A172 (cell line): ENCODE results near the gene CACNB1. TPM values are rescaled to one million over a fixed set of nuclear protein-coding genes. Genes with fewer than 3 reads are reported as not detected.
A peak's percentile ranks its signal among the peaks of the same experiment; 100 is the strongest.

Source experiments
- DNase-seq: peaks from one replicate; pipeline ENCODE4 v3.0.0-alpha.2; 2015; ENCODE audit warnings: low spot score
- total RNA-seq: library from RNA; depleted of rRNA; stranded (reverse); fragments of >200 nt; shearing (Covaris generic); gene quantifications from 2 replicates; pipeline ENCODE4 v1.2.3, GENCODE V29; 2014; rRNA removed

CACNB1 gene
- total RNA-seq: 4.0 and 4.5 TPM in 2 replicates

DNA sequence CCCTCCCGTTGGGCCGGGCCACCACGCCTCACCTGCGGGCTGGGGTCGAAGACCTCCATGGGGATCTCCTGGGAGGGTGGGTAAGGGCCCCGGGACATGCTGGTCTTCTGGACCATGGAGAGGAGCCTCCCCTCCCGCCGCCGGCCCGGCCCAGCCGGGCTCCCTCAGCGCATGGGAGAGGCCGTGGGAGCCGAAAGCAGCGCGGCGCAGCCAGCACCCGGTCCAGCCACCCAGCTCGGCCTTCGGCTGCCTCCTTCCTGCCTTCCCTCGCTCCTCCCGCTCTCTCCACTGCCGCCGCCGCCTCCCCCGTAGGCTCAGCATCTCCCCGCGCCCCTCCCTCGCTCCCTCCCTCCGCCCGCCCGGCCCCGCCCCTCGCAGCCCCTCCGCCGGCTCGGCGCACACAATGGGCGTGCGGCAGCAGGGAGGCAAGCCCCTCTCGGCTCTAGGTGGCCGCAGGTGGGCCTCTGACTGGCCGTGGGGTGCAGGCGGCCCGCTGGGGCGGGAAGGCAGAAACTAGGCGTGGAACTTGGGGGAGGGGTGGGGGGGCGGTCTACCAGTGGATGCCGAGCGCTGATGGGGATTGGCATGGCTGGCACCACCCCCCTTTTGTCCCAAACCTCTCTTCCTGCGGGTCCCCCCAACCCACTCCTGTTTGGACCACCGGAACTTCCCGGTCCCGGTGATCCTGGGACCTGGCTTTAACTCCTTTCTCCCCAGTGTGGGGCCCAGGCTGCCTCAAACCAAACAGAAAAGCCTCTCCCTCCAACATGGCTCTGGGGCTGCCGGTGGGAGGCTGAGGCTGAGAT, at the start of gene CACNB1:
TSS of gene CACNB1 (minus strand) at position 290 of the 806 bp plus-strand sequence. CDS start at position 116, 174 bp downstream.
- DNase-seq: peak; percentile 62

DNA sequence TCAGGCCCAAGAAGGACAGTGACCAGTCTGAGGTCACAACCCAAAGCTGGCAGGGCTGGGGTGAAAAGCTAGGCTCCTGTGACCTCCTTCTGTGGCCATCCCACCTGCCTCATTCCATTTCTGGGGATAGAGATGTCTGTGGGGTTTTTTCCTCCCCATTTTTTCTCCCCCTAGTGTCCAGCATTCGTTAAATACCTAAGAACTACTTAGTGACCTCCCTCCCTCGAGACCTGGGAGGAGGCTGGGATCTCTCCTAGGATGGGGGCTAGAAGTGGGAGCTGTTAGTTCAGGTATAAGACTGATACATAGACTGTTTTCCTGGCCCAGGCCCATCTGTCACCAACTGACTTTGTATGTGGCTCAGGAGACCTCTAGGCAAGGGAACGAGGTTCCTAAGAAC, 48.8 kb upstream of the CACNB1 start:
- DNase-seq: no peak

DNA sequence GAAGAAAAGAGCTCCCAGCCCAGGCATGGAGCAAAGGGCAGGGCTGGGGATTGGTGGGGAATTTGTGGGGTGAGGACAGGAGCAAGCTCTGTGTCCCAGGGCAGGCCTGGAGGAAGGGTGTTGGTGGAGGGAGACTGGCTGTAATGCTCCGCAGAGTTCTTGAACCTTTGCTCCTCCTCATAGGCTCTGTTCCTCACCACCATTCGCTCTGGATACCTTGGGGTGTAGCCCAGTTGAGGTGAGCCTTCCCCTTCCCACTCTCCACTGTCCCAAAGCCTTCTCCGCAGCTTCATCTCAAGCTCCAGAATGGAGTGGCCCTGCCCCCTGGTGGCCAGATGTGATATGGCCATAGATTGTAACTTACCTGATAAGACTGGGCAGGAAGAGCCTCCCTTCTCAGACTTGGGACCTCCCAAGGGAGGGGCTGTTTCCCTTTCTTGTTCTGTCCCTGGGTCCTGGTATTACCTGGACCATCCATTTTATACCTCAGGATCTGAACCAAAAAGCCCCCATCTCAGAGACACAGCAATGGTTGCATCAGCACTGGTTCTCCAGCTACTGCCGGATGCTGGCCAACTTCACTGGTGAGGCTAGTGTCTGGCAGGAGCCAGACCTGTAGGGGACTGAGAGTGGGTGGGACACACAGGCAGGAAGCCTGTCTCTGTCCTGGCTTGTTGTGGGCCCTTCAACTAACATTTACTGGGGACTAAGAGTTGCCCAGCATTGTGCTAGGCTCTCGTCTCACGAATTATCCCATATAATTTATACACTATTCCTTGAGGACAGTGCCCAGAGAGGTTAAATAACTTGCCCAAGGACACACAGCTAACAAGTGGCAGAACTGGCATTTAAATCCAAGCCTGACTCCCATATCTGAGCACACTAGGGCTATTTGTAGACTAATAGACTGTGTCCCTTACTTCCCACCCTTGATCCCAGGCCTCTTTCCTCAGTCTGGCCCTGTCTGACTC, 47.4 kb upstream of the CACNB1 start:
- DNase-seq: peak; percentile 84

DNA sequence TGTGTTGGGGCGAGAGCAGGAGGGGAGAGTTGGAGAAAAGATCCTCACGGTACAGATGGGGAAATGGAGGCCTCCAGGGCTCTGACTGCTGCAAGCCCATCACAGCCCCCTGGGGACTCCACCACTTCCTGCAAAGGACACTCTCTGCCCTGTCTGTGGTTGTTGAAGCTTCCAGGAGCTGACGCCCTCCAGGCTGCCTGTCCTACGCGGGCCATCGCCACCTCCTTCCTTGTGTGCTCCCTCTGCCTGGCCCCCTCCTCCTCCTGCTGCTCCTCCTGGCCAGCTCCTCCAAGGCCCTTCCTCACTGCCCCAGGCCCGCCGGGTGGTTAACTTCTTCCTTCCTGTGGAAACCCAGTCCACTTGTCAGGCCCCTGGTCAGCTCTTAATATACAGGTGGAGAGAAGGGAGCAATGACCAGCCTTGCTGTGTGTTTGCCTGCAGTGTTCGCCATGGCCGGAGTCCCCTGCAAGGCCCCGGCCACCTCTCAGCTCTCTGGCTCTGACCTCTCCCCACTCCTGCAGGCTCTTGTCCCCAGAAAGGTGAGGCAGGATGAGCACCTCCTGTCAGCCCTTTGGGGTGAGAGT, 46.6 kb upstream of the CACNB1 start:
- DNase-seq: no peak

DNA sequence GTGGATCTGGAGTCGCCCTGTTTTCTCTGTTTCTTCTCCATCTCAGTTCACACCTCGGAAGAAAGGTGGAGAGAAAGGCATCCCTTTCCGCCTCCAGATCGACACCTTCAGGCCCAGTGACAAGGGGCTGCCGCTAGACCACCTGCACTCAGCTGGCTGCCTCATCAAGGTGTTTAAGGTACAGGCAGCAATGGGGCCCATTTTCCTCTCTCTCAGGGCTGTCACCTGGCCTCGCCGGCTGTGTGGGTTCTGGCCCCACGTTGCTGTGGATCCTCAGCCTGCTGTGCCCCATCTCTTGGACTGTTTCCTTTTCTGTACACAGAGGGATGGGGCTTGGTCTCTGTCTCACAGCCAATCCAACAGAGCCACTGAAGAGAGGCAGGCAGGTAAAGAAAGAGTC, 45.7 kb upstream of the CACNB1 start:
- DNase-seq: no peak

DNA sequence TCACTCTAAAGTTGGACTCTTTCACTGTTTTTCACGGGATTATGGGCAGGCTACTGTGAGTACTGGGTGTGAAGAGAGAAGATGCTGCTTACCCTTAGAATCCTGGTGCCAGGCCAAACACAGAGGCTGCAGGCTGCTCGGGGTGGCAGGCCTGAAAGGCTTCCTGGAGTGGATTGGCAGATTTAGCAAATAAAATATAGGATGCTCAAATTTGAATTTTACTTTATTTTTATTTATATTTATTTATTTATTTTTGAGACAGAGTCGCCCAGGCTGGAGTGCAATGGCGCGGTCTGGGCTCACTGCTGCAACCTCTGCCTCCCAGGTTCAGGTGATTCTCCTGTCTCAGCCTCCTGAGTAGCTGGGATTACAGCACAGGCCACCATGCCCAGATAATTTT, 43.2 kb upstream of the CACNB1 start:
- no peak for DNase-seq

DNA sequence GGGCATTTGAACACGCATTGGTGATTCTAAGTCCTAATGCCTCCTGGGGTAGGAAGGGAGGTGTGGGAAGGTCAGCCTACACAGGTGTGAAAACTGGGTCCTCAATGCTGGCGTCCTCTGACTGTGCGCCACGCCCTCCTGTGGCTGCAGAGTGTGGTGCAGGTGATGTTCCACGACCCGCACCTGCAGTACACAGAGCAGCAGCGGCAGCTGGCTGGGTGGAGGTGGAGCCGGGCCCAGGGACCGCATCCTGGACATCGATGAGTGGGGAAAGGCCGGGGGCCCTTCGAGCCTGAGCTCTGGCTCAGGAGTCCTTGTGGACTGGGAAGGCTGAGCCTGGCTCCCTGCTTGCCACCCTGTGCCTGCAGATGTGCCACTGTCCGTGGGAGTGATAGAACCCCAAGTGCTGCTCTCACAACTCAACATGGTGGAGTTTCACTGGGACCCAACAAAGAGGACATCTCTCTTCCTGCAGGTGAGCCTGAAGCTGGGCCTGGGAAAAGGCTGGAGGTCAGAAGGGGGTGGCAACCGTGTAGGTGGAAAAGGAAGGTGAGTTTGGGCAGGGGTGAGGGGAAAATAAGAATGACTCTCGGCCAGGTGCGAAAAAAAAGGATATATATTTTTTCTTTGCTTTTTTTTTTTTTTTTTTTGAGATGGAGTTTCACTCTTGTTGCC, 42.3 kb upstream of the CACNB1 start:
- DNase-seq: no peak

DNA sequence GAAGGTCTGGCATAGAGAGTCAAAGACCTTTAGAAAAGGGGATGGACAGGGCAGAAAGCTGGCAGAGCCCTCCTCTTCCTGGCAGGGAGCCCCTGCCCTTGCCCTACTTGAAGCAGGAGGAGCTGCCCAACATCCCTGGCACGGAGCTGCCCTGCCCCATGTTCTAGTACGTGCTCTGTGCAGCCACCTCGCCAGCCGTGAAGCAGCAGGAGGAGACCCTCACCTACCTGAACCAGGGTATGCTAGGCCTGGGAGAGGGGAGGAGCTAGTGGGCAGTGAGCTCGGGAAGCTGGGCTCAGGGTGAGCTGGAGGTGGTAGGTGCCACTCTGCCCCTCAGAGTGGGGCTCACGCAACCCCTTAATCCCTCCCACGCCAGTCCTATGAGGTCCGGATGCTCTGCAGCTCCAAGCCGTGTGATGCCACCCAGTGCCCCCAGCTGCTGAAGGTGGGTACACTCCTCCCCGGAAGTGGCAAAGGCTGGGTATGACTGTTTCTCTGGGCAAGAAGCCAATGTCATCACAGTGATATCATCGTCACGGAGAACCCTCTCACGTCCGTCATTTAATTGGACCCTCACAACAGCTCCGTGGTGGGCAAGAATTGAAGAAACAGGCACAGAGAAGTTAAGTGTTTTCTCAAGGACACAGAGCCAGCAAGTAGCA, 41.0 kb upstream of the CACNB1 start:
- peak; percentile 89 for DNase-seq

DNA sequence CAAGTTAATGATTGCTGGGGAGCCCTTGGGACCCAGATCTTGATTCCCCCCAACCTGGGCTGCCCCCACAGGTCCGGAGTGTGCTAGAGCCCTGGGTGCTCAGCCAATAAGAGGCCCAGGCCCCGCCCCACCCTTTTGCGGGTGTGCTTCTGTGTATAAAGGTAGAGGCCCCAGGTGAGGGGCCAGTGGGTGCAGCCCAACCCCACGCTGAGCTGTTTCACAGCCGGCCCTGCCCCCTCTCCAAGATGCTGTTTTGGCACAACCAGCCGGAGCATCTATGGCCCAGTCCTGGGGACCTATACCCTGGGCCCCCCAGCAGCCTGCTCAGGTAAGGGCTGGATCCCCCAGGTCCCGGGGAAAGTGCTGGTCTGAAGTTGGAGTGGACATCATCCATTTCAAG, 40.1 kb upstream of the CACNB1 start:
- no peak for DNase-seq

DNA sequence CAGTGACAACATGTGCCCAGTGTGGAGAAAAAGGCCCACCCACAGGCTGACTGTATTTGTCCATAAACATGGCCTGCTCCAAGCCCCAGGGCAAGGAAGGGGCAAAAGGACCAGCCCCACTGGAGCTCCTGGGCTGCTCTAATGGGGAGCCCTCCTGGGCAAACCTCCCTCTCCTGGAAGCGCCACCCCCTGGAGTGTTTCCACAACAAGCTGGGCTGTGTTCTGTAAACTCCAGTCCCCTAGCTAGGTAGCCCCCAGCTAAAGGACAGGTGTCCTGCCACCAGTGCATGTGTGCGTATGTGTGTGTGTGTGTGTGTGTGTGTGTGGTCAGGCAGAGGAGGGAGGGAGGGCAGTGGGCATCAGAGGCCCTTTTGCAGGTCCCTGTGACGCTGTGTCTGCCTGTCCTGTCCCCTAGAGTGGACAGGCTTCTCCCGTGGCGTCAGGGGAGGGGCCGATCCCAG, 39.5 kb upstream of the CACNB1 start:
- no peak for DNase-seq

DNA sequence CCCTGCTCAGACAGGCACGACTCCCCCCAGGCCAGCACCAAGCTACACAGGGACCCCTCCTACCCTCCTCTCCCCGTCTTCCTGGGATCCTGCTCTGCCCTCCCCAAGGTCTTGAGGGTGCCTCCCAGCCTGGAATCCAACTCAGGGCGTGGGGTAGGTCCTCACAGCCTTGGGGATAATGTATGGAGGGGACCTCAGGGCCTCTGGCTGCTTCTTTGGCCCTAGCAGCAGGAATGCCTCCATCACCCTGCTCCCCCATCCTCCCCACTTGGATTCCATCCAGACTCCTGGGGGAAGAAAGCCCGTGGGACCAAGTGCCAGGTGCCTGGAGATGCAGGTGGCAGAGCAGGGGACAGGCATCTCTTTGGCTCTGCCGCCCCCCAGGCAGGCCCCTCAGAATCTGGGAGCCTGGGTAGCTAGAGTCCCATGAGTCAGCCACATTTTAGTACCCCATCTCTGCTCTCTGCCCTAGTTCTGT, 39.0 kb upstream of the CACNB1 start:
- DNase-seq: no peak

DNA sequence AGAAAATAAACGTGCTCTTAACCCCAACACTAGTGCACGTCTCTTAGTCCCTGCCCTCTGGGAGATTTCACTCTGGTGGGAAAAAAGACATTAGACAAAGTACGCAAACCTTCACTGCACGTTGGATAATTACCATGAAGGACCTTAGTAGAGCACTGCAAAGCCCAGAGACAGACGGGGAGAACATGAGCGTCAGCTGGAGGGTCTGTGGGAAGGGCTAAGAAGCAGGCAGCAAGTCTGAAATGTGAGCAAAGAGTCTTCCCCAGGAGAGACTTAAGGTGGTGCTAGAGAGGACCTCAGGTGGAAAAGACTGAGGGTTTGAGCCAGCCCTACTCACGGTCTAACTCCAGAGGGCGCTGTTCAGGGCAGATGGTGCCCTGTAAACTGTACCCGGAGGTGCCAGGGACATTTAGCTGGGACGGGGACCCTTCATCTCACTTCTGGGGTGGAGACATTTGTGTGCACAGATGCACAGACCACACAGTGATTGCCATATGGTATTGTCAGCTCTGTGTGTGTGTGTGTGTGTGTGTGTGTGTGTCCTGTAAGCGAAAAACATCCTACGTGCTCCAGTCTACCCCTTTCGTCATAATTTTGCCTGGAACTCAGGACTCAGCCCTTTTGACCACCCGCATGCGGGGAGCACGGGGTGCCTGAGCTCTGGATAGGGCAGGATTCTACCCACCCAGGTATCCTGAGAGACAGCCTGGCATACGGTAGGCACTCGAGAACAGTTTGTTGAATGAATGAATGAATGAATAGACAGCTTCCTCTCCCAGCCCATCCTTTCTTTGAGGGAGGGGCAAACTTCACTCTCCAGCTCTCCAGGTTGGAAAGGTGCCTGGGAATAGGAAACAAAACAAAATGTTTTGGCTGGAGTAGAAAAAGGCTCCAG, 38.3 kb upstream of the CACNB1 start:
- peak; percentile 68 for DNase-seq

DNA sequence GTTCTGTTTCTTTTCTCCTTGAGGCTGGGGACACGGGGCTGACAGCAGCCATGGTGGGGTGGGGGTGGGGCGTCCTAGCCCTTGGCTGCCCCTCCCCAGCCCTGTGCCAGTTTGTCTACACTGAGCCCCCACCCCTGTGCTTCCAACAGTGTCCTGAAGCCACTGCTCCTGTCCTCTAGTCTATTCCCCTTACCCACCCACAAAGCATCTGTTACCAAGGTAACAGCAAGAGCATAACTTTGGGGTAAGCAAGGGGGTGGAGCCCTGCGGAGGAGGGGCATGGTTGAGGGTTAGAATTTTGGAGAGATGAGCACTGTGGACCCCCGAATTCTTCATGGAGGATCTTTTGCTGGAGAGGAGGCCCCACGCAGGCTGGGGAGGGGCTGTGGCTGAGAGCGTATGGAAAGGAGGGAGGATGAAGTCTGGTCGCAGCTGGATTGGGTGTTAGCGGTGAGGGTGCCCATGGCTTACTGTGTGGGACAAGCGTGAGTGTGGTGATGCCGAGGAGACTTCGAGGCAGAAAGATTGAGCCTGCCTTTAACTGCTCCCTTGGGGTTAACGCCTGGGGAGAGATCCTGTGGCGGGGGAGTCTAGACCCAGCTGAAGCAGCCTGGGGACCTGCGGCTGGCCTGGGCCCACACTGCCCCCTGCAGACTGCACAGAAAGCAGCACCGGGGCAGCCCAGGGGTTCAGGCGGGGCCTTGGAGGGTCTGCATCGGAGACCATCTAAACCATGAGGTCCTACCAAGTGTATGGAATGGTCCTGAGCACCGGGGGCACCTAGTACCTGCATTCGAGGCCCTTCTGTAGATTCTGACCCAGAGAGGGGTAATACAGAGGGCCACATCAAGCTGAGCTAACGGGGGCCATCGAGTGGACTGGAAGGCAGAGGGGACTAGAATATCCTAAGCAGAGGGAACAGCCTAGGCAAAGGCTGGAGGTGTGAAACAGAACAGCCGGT, 34.4 kb upstream of the CACNB1 start:
- no peak for DNase-seq

DNA sequence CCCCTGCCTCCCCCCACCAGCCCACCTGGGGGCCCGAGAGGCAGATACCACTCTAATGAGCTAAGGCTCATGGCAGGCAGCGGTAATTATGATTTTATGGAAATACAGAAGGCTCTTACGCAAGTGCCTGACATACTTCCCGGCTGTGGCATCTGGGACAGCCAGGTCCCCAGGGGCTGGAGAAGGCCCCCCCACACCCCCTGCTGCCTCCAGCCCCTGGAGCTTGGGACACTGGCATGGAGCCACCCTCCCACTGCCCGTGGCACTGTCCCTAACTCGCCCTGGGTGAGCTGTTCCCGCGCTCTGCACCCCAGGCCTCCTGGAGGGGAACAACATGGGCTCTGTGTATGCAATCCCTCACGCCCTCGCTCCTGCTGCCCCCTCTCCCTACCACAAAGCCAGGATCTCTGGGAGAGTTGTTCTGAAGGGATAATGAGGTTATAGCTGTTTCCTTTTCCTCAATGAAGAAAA, 33.7 kb upstream of the CACNB1 start:
- DNase-seq: no peak

DNA sequence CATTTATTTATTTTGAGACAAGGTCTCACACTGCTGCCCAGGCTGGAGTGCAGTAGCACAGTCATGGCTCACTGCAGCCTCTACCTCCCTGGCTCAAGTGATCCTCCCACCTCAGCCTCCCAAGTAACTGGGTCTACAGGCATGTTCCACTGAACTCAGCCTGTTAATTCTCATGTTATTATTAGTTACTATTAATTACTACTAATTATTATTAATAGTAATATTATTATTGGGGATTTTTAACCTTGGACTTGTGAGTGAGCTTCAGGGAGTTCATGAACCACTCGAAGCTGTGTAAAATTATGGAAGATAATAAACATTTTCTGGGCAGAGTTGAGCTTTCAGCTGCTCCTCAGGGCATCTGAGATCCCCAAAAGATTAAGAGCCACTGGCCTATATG, 32.9 kb upstream of the CACNB1 start:
- no peak for DNase-seq

DNA sequence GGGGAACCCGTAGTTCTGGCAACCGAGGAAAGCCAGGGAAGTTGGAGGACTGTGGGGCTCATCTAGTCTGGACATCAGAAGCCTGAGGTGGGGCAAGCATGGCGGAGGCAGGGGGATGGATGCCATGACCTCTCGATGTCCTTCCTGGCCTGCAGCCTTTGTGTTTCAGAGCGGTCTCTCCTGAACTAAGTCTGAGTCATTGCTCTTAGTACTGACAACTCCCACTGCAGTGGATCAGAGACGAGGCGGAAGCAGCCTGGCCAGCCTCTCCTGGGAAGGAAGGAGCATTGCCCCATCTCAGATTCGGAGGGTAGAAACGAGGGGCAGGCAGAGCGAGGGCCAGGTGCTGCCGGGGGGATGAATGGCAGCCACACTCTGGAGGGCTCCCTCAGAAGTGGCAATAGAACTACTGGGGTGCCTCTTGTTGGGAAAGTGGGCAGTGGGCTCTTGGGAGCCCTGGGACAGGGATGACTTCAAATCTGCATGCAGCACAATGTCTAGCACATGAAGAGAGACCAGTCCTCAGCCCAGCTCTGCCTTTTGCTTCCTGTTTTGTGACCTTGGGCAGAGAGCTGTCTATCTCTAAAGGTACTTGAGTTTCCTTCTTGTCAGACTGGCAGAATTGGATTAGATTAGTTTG, 31.9 kb upstream of the CACNB1 start:
- DNase-seq: peak; percentile 78

DNA sequence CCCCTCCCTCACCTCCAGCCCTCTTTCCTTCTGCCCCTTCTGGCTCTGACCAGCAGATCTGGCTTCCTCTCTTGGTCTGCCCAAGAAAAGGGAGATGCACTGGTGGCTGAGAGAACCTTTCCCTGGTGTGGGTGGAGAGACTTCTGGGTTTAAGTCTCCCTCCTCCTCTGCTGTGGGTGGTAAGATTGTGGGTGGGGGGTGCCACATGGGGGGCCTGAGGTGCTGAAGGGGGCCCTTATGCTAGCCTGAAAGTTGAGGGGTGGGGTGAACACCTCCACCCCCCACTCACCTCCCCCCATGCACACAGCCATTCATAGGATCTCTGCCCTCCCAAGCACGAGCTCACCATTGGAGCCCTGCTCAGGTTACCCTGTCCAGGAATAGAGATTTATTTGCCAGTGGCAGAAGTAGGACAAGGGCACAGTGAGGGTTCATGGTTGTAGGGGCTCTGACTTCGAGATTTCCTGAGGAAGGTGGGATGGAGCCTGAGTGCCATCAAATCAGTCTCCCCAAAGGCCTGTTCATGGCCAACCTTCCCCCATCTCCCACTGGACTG, 30.0 kb upstream of the CACNB1 start:
- DNase-seq: no peak
